Duodenal mucosa (tissue), 2 donors: ENCODE data around the gene SPRY4.
"Not testable (repeated sequence)": the region's sequence is repeated elsewhere in the genome, so short reads cannot be mapped to it uniquely, and the experiment has no call there.

Experiments used
- H3K27ac ChIP-seq: one replicate; pipeline ENCODE4 v1.7.0; 2013; ENCODE audit warnings: low read depth, low read length
- H3K27me3 ChIP-seq, 2 donors: one replicate each; pipeline ENCODE4 v1.7.0; 2013; ENCODE audit warnings: low read length in 2 of 2, control low read depth in 1 of 2; ENCODE audit not compliant: insufficient read depth in 2 of 2, control insufficient read depth in 1 of 2
- H3K36me3 ChIP-seq, 2 donors: one replicate each; pipeline ENCODE4 v1.7.0; 2013; ENCODE audit warnings: low read length in 2 of 2, control low read depth in 1 of 2; ENCODE audit not compliant: insufficient read depth in 2 of 2, control insufficient read depth in 1 of 2
- H3K4me1 ChIP-seq, 2 donors: one replicate each; pipeline ENCODE4 v1.7.0; 2013; ENCODE audit warnings: low read length in 2 of 2, control low read depth in 1 of 2; ENCODE audit not compliant: insufficient read depth in 2 of 2, control insufficient read depth in 1 of 2
- H3K4me3 ChIP-seq, 2 donors: one replicate each; pipeline ENCODE4 v1.7.0; 2013; ENCODE audit warnings: low read length in 2 of 2, low read depth in 1 of 2
- H3K9ac ChIP-seq, 2 donors: one replicate each; pipeline ENCODE4 v1.7.0; 2013; ENCODE audit warnings: low read length in 2 of 2, low read depth in 1 of 2
- H3K9me3 ChIP-seq, 2 donors: one replicate each; pipeline ENCODE4 v1.7.0; 2013; ENCODE audit warnings: low read length in 2 of 2, control low read depth in 1 of 2; ENCODE audit not compliant: control insufficient read depth in 1 of 2

SPRY4 gene

DNA sequence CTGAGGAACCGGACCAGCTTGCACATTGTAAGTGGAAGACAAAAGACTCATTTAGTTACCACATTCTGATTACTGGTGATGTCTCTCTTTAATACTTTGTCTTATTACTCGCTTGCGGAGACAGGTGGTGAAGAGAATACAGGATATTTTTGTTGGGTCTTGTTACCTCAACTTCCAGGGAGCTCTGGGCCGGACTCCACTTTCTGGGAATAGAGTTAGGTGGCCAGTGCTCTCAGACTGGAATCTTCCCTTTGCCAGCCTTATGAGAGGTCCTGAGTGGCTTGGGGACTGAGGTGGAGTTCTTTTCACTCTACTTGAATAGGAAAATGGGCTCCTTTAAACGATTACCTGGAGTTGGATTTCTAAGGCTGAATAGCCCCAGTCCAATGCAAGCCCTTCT, 33.3 kb upstream of the SPRY4 start:
- H3K9me3 ChIP-seq, result no peaks in the 10 kb centered on the region
- H3K27me3 ChIP-seq, result peaks cover 0 to 4% of the 10 kb centered on the region in 2 donors
- H3K4me1 ChIP-seq, result peaks cover 31 to 35% of the 10 kb centered on the region in 2 donors
- no peak overlapping the region for H3K27ac ChIP-seq
- no peak overlapping the region for H3K9ac ChIP-seq
- no peaks in the 10 kb centered on the region for H3K36me3 ChIP-seq
- no peak overlapping the region for H3K4me3 ChIP-seq

GRCh38 chr5:142357469-142358090, 32.8 kb upstream of the SPRY4 start:
- H3K36me3 ChIP-seq, result no peaks in the 10 kb centered on the region
- peaks cover 27 to 30% of the 10 kb centered on the region in 2 donors for H3K4me1 ChIP-seq
- H3K9ac ChIP-seq, result peak overlapping the region; percentile 21 to 50
- peak overlapping the region; percentile 74 for H3K27ac ChIP-seq
- H3K9me3 ChIP-seq, result no peaks in the 10 kb centered on the region
- H3K4me3 ChIP-seq, result peak overlapping the region; percentile 53 to 67
- H3K27me3 ChIP-seq, result peaks cover 0 to 4% of the 10 kb centered on the region in 2 donors

DNA sequence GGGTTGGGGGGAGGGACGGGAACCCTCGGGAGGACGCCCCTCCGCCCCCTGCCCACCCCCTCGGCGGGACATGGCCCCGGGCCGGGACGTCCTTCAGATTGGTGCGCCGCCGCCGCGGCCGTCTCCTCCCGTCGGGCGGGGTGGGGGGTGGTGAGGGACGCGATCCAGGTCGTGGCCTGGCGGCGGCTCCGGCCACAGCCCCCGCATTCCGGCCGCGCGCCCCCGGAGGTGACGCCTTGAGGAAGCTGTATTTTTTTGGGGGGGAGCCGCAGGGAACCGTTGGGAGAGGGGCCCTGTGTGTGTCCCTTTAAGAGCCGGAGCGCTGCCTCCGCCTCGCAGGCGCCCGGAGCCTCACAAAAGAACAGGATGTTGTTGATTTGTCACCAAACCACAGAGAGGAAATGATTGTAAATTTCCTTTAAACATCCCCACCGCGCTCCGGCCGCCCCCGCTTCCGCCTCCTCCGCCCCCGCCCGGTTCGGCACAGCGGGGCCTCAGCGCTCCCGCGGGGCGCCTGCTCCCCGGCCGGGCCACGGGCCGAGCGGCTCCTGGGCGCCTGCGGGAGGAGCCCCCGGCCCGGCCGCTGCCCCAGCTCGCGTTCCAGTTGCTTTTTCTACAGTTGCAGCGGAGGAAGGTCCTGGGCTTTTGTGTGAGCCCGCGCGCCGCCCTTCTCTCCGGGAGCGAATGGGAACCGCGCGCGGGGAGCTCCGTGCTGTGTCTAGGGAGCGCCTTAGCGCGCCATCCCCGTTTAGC, 32.1 kb upstream of the SPRY4 start:
- Histone ChIP-seq H3K4me3 (peak overlapping the region; percentile 53 to 67), H3K27ac (peak overlapping the region; percentile 74), H3K9me3 (no peaks in the 10 kb centered on the region), H3K4me1 (peaks cover 24 to 27% of the 10 kb centered on the region in 2 donors), H3K27me3 (peaks cover 0 to 4% of the 10 kb centered on the region in 2 donors), H3K36me3 (no peaks in the 10 kb centered on the region), H3K9ac (peak overlapping the region; percentile 43 to 64)

DNA sequence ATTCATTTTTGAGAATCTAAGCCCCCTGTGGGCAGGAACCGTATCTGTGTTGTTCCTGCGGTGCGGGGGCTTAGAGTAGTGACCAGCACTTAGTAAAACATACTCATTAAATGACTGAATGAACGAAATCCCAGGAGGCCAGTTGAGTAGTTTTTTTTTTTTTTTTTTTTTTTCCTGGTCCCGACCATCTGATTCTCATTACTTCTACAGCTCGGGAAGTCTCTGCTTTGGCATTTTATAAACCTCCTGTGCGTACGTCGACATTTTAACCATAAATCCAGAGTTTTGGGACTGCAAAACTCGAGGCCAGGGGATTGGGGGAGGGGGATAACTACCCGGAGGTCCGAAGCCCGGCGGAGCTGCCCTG, 31.5 kb upstream of the SPRY4 start:
- H3K4me3 ChIP-seq, result peak overlapping the region; percentile 53 to 67
- H3K4me1 ChIP-seq, result peaks cover 24 to 27% of the 10 kb centered on the region in 2 donors
- H3K27me3 ChIP-seq, result peaks cover 0 to 4% of the 10 kb centered on the region in 2 donors
- H3K36me3 ChIP-seq, result no peaks in the 10 kb centered on the region
- H3K9ac ChIP-seq, result peak overlapping the region in 1 of 2 donors; percentile 64
- H3K27ac ChIP-seq, result peak overlapping the region; percentile 74
- no peaks in the 10 kb centered on the region for H3K9me3 ChIP-seq

DNA sequence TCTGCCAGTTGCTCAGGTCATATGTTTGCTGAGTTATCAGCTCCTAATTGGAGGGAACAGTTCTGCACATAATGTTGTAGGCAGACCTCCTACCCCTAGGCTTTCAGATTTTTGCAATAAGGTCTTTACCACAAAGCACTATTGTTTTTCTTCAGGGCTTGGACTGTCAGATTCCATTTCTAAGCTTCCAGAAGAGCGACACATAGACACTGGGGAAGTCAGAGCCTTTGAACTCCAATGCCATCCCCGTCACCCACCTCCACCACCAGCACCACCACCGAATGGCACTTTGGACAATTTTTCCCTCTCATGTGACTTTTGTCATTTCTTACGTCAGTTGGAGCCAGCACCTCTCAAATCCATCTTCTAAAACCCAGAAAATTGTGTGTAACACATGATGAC, 28.3 kb upstream of the SPRY4 start:
- no peak overlapping the region for H3K27ac ChIP-seq
- H3K36me3 ChIP-seq, result no peaks in the 10 kb centered on the region
- H3K4me1 ChIP-seq, result peaks cover 8 to 9% of the 10 kb centered on the region in 2 donors
- H3K9me3 ChIP-seq, result no peaks in the 10 kb centered on the region
- no peak overlapping the region for H3K4me3 ChIP-seq
- H3K27me3 ChIP-seq, result no peaks in the 10 kb centered on the region
- no peak overlapping the region for H3K9ac ChIP-seq

DNA sequence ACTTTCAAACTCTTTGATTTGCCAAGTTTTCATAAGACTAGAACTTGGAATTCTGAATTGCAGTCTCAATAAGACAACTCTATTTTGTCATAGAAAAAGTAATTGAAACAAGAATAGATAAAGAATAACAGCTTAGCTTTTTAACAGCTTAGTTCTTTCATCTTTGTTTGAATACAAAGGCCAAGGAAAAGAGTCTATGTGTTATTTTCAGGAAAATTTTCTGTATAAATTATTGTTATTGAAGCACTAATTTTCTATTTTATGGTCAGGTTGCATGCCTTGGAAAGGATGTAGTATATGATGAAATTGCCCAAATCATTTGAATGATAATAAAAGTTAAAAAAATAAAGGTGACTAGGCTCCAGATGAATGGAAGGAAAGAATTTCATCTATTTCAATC, 25.2 kb upstream of the SPRY4 start:
- Histone ChIP-seq H3K4me3 (no peak overlapping the region), H3K9me3 (peaks cover 4 to 5% of the 10 kb centered on the region in 2 donors), H3K9ac (no peak overlapping the region), H3K27me3 (no peaks in the 10 kb centered on the region), H3K27ac (no peak overlapping the region), H3K4me1 (no peaks in the 10 kb centered on the region), H3K36me3 (no peaks in the 10 kb centered on the region)

DNA sequence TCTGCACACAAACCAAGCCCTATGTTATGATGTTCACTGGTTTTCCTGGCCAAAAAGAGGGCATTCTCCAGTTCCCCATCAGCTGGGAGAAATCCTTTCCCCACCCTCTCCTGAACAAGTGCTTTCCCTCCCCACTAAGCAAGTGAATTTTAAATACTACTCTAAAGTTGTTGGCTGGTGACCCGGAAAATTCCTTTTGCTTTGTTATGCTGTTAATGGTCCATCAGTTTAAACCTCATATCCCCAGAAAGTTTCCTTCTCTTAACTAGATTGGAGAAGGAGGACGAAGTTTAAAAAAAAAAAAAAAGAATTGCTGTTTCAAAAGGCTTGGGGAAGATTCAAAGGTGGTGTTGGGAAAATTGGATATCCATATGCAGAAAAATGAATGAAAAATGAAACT, 21.9 kb upstream of the SPRY4 start:
- Histone ChIP-seq H3K36me3 (no peaks in the 10 kb centered on the region), H3K27me3 (no peaks in the 10 kb centered on the region), H3K27ac (no peak overlapping the region), H3K4me1 (no peaks in the 10 kb centered on the region), H3K9me3 (peaks cover 7 to 13% of the 10 kb centered on the region in 2 donors), H3K4me3 (no peak overlapping the region), H3K9ac (no peak overlapping the region)

DNA sequence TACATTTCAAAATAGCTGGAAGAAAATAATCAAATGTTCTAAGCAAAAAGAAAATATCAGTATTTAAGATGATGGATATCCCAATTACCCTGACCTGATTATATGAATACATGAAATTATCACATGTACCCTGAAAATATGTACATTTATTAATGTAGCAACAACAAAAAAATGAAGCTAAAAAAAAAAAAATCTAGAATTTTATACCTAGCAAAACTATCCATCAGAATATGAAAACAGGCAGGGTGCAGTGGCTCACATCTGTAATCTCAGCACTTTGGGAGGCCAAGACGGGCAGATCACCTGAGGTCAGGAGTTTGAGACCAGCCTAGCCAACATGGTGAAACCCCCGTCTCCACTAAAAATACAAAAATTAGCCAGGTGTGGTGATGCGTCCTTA, 20.1 kb upstream of the SPRY4 start:
- not testable (repeated sequence) for H3K4me3 ChIP-seq, H3K27ac ChIP-seq, H3K4me1 ChIP-seq, H3K9ac ChIP-seq, H3K36me3 ChIP-seq, H3K27me3 ChIP-seq
- H3K9me3 ChIP-seq, result peaks cover 7 to 13% of the 10 kb centered on the region in 2 donors

DNA sequence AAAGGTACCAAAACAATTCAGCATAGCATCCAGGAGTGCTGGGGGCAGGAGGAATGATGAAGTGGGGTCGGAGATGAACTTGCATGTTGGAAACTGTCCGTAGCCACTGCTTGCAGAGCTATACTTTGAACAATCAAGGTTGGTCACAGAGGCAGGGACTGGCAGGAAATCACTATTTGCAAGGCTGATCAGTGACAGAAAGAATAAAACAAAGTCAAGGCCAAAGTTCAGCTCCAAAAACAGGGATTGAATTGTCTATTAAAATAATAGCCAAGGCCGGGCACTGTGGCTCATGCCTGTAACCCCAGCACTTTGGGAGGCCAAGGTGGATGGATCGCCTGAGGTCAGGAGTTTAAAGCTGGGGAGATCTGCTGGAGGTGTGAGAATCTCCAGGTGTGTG, 18.7 kb upstream of the SPRY4 start:
- peaks cover 7 to 13% of the 10 kb centered on the region in 2 donors for H3K9me3 ChIP-seq
- no peak overlapping the region for H3K4me3 ChIP-seq
- no peaks in the 10 kb centered on the region for H3K27me3 ChIP-seq
- H3K9ac ChIP-seq, result no peak overlapping the region
- H3K27ac ChIP-seq, result no peak overlapping the region
- no peaks in the 10 kb centered on the region for H3K4me1 ChIP-seq
- no peaks in the 10 kb centered on the region for H3K36me3 ChIP-seq

DNA sequence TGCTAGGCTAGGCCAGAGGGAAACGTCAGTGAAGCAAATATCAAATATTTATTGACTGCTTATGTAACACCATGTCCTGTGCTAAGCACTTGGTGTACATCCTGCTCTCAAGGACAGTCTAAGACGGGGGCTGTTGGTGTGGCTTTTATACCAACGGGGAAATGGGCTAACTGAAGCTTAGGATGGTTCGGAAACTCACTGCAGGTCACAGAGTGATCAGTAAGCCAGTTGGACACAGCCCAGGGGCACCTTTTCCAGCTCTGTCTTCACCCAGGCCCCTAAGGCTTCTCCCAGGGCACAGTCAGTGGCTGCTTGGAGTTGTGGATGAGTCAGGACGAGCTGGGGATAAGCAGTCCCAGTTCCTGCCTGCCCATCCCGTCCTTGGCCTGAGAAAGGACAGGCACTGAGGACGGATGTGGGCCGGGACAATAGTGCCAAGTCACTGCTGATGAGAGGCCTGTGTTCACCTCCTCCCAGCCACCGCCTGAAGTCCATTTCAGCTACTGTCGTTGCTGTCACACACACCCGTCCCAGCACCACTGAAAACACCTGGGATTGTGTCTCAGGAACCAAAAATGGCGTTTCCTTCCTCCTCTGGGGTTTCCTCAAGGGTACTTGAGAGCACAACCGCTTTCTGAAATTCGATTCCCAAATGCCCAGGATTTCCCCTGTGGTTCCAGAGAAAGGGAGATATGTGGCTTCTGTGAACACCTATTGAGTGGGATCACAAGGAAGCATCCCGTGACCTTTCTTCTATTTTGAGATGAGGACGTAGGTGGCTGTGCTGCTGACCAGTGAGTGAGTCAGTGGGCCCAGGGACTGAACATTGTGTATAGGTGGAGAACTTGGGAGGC, 17.5 kb upstream of the SPRY4 start:
- Histone ChIP-seq H3K36me3 (no peaks in the 10 kb centered on the region), H3K27me3 (no peaks in the 10 kb centered on the region), H3K9me3 (peaks cover 7 to 13% of the 10 kb centered on the region in 2 donors), H3K4me1 (no peaks in the 10 kb centered on the region), H3K9ac (no peak overlapping the region), H3K27ac (no peak overlapping the region), H3K4me3 (no peak overlapping the region)
